Right lobe of liver (tissue), 5 donors: ENCODE data around the gene POGLUT2. TPM values are rescaled to one million over a fixed set of nuclear protein-coding genes. Genes with fewer than 3 reads are reported as not detected.

Experiments
- total RNA-seq, 6 experiments: library from RNA; depleted of rRNA in 2 of 6; stranded (reverse); fragments of >200 nt in 2 of 6; fragmentation: NEBNext Ultra II Directional in 3 of 6; extraction: Animal tissue kit (Norgen Biotek cat#: 25700) in 3 of 6; gene quantifications; one replicate each; pipeline versions ENCODE4 v1.1.0 to v1.2.4, GENCODE V29; 2016 to 2023
- donor health status: DM: no; HTN: no; CAD: no.
- donor health status: DM: no; HTN: no; CAD: no.
- donor health status: DM: no; HTN: yes; CAD: no.
- donor health status: DM: no; HTN: yes; CAD: no.

POGLUT2 gene
- total RNA-seq, 6 experiments from 2014 or later: 3.8 to 7.7 (median 5.3) TPM

Other genes starting within 250 kb of the POGLUT2 start
- gene TPP2, start 202.0 kb downstream of the POGLUT2 start, total RNA-seq: 10 to 100 TPM; 18.4 to 35.3 (median 28.4) TPM
- gene METTL21C, start 103.9 kb downstream of the POGLUT2 start, total RNA-seq: not detected
- 10 to 100 TPM in 5 of 6 experiments, 1 to 10 TPM in 1; 9.4 to 21.4 (median 14.7) TPM for gene TEX30, start 25.2 kb downstream of the POGLUT2 start, total RNA-seq
- 10 to 100 TPM; 12.0 to 19.4 (median 16.8) TPM for gene BIVM, start 143 bp upstream of the POGLUT2 start, total RNA-seq
- 10 to 100 TPM; 21.6 to 47.4 (median 29.2) TPM for gene ERCC5, start 47.1 kb upstream of the POGLUT2 start, total RNA-seq